ENCODE results near the gene SLC23A3. TPM values are rescaled to one million over a fixed set of nuclear protein-coding genes. Genes with fewer than 3 reads are reported as not detected.

SLC23A3 gene
- total RNA-seq, result 1.8 and 1.9 TPM in 2 replicates

DNA sequence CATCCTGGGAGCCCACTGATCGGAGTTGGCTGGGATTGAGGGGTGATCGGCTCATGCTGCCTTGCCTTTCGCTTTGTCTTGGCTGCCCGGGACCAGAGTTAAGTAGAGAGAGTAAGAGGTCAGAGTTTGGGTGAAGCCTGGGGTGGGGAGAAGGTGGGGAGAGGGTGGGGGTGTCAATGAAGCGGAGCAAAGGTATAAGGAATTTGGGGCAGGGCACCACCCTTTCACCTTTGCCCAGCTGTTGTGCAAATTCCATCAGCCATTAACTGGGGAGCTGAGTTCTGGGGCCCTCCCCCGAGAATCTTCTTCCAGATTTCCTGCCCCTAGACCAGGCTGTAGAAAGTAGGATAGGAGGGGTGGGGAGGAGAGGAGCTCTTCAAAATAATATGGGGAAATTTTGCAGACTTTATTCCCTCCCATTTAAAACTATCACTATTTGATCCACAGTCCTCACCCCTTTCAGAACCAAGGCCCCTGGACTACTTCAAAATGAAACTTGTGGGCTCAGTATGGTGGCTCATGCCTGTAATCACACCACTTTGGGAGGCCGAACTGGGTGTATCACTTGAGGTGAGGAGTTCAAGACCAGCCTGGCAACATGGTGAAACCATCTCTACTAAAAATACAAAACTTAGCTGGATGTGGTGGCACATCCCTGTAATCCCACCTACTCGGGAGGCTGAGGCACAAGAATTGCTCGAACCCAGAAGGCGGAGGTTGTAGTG is at the start of gene SLC23A3:
Gene SLC23A3, minus strand, starts transcription at position 100 of the 725 bp plus-strand sequence. Its CDS starts 45 bp downstream, at position 55.
- H3K27ac Mint-ChIP-seq, result no peak within 1 kb of the TSS
- intact Hi-C loops (cut with micrococcal nuclease), result no loop called here
- peaks cover 31% of the 10 kb centered on the region for H3K36me3 Mint-ChIP-seq (ENCODE audit: low read depth)
- H3K4me1 Mint-ChIP-seq (ENCODE audit: low read depth), result peaks cover 20% of the 10 kb centered on the region
- no peak for DNase-seq (ENCODE audit: low spot score)
- no peaks in the 10 kb centered on the region for H3K27me3 Mint-ChIP-seq (ENCODE audit: insufficient read depth)
- H3K9me3 Mint-ChIP-seq, result no peaks in the 10 kb centered on the region
- H3K4me3 Mint-ChIP-seq, result no peak within 1 kb of the TSS

- Mint-ChIP-seq H3K4me3 (peak within 1 kb of the TSS; percentile 87), H3K4me1 (ENCODE audit: low read depth) (peaks cover 23% of the 10 kb centered on the region), H3K9me3 (no peaks in the 10 kb centered on the region), H3K27me3 (ENCODE audit: insufficient read depth) (no peaks in the 10 kb centered on the region), H3K27ac (peak within 1 kb of the TSS; percentile 86), H3K36me3 (ENCODE audit: low read depth) (peaks cover 41% of the 10 kb centered on the region)
- intact Hi-C loops (cut with micrococcal nuclease), result loop anchor here (1.0 to 2.0 kb wide), 8 partner anchors 10 to 80 kb away; partner anchors contain the start of genes ANKZF1, ATG9A, DNAJB2 and GLB1L
- peak; percentile 86 for DNase-seq (ENCODE audit: low spot score)
Measured at GRCh38 chr2:219218732-219219701, 49.2 kb upstream of the SLC23A3 start, which contains the start of gene ABCB6. TSS of gene ABCB6 (minus strand) at chr2:219218958. CDS start at chr2:219218673, 285 bp downstream.

GRCh38 chr2:219218217-219218731 is 48.4 kb upstream of the SLC23A3 start:
- peaks cover 23% of the 10 kb centered on the region for H3K4me1 Mint-ChIP-seq (ENCODE audit: low read depth)
- peaks cover 39% of the 10 kb centered on the region for H3K36me3 Mint-ChIP-seq (ENCODE audit: low read depth)
- H3K27me3 Mint-ChIP-seq (ENCODE audit: insufficient read depth), result no peaks in the 10 kb centered on the region
- peak overlapping the region; percentile 86 for H3K27ac Mint-ChIP-seq
- DNase-seq (ENCODE audit: low spot score), result no peak
- H3K4me3 Mint-ChIP-seq, result peak overlapping the region; percentile 87
- intact Hi-C loops (cut with micrococcal nuclease), result loop anchor here (1.0 to 2.0 kb wide), 3 partner anchors 11 to 81 kb away; partner anchors contain the start of genes ANKZF1, ATG9A and RETREG2
- H3K9me3 Mint-ChIP-seq, result no peaks in the 10 kb centered on the region

- Mint-ChIP-seq H3K4me1 (ENCODE audit: low read depth) (peaks cover 28% of the 10 kb centered on the region), H3K27me3 (ENCODE audit: insufficient read depth) (no peaks in the 10 kb centered on the region), H3K4me3 (peak overlapping the region; percentile 87), H3K27ac (no peak overlapping the region), H3K36me3 (ENCODE audit: low read depth) (peaks cover 38% of the 10 kb centered on the region), H3K9me3 (no peaks in the 10 kb centered on the region)
- no peak for DNase-seq (ENCODE audit: low spot score)
- intact Hi-C loops (cut with micrococcal nuclease), result no loop called here
Measured at GRCh38 chr2:219216535-219216915, 46.7 kb upstream of the SLC23A3 start.

DNA sequence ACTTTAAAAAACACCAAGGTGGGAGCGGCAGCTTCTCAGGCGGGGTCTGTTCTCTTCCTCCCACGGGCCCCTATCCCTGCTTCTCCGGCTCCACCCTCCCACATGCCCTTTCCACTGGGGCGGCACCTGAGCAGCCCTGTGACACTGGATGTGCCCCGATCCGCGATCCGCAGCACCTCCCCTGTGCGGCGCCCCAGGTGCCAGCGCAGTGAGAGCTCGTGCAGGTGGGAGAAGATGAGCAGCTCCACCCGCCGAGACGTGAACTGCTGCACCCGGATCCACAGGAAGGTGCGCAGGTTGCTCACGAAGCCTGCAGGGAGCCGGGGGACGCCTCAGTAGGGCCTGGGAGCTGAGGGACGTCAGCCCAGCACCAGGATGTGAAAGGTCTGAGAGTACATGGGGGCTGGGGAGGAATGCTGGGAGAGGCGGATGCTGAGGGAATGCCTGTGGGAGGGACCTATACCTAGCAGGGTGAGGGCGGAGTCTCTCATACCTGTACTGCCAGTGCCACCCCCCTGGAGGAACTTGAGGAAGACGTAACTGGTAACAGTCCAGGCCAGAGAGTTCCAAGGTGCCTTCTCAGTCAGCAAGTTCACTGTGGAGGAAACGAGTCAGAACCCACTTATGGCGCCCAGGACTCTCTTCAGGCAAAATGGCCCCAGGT is 46.2 kb upstream of the SLC23A3 start:
- no peak for DNase-seq (ENCODE audit: low spot score)
- intact Hi-C loops (cut with micrococcal nuclease), result no loop called here
- peaks cover 39% of the 10 kb centered on the region for H3K36me3 Mint-ChIP-seq (ENCODE audit: low read depth)
- H3K4me1 Mint-ChIP-seq (ENCODE audit: low read depth), result peaks cover 28% of the 10 kb centered on the region
- no peak overlapping the region for H3K27ac Mint-ChIP-seq
- no peaks in the 10 kb centered on the region for H3K27me3 Mint-ChIP-seq (ENCODE audit: insufficient read depth)
- no peak overlapping the region for H3K4me3 Mint-ChIP-seq
- H3K9me3 Mint-ChIP-seq, result no peaks in the 10 kb centered on the region

GRCh38 chr2:219214786-219215185 is 45.0 kb upstream of the SLC23A3 start:
- peaks cover 35% of the 10 kb centered on the region for H3K4me1 Mint-ChIP-seq (ENCODE audit: low read depth)

GRCh38 chr2:219214141-219214540 is 44.3 kb upstream of the SLC23A3 start:
- no peak overlapping the region for H3K27ac Mint-ChIP-seq
- peaks cover 43% of the 10 kb centered on the region for H3K36me3 Mint-ChIP-seq (ENCODE audit: low read depth)
- no peaks in the 10 kb centered on the region for H3K9me3 Mint-ChIP-seq
- H3K4me1 Mint-ChIP-seq (ENCODE audit: low read depth), result peaks cover 35% of the 10 kb centered on the region
- DNase-seq (ENCODE audit: low spot score), result no peak
- H3K4me3 Mint-ChIP-seq, result no peak overlapping the region
- intact Hi-C loops (cut with micrococcal nuclease), result no loop called here
- H3K27me3 Mint-ChIP-seq (ENCODE audit: insufficient read depth), result no peaks in the 10 kb centered on the region

More at GRCh38 chr2:219214786-219215185, 45.0 kb upstream of the SLC23A3 start:
- H3K36me3 Mint-ChIP-seq (ENCODE audit: low read depth), result peaks cover 43% of the 10 kb centered on the region
- no peaks in the 10 kb centered on the region for H3K9me3 Mint-ChIP-seq
- H3K27ac Mint-ChIP-seq, result peak overlapping the region; percentile 48
- no peaks in the 10 kb centered on the region for H3K27me3 Mint-ChIP-seq (ENCODE audit: insufficient read depth)
- no peak for DNase-seq (ENCODE audit: low spot score)
- intact Hi-C loops (cut with micrococcal nuclease), result no loop called here
- no peak overlapping the region for H3K4me3 Mint-ChIP-seq

DNA sequence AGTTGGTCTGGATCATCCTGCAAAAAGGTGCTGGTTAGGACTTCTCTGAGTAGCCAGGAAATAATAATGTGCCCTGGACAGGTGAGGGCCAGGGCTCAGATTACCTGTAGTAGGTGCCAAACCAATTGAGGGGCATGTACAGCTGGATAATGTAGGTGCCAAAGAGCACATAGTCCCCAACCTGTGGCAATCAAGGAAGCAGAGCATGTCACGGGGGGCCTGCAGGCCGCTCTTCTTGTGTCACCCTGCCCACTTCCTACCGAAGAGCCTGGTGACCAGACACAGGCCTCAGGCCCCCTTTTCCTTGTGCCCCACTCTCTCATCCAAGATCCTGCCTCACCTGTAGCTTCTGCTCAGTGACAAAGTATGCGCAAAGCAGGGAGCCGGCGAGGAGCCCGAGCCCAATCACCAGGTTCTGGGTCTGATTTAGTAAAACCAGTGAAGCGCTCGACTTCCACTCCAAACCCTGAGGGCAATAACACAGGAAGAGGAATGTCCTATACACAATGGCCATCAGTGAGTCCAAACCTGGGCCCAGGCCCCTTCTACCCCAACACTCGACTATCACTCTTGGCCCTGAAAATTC is 43.8 kb upstream of the SLC23A3 start:
- peaks cover 46% of the 10 kb centered on the region for H3K36me3 Mint-ChIP-seq (ENCODE audit: low read depth)
- H3K27ac Mint-ChIP-seq, result no peak overlapping the region

GRCh38 chr2:219213026-219213415 is 43.2 kb upstream of the SLC23A3 start:
- H3K4me3 Mint-ChIP-seq, result no peak overlapping the region
- intact Hi-C loops (cut with micrococcal nuclease), result no loop called here
- DNase-seq (ENCODE audit: low spot score), result no peak

More for the DNA sequence above, 43.8 kb upstream of the SLC23A3 start:
- Mint-ChIP-seq H3K9me3 (no peaks in the 10 kb centered on the region), H3K27me3 (ENCODE audit: insufficient read depth) (no peaks in the 10 kb centered on the region), H3K4me1 (ENCODE audit: low read depth) (peaks cover 40% of the 10 kb centered on the region), H3K4me3 (no peak overlapping the region)
- intact Hi-C loops (cut with micrococcal nuclease), result no loop called here
- DNase-seq (ENCODE audit: low spot score), result no peak

GRCh38 chr2:219210886-219211362 is 41.1 kb upstream of the SLC23A3 start:
- no peaks in the 10 kb centered on the region for H3K27me3 Mint-ChIP-seq (ENCODE audit: insufficient read depth)
- DNase-seq (ENCODE audit: low spot score), result no peak
- peak overlapping the region; percentile 2 for H3K4me3 Mint-ChIP-seq
- H3K36me3 Mint-ChIP-seq (ENCODE audit: low read depth), result peaks cover 51% of the 10 kb centered on the region
- intact Hi-C loops (cut with micrococcal nuclease), result loop anchor here (1.0 kb wide), 1 partner anchor 51 kb away; the partner anchor contains the start of gene NHEJ1
- H3K27ac Mint-ChIP-seq, result peak overlapping the region; percentile 74
- peaks cover 45% of the 10 kb centered on the region for H3K4me1 Mint-ChIP-seq (ENCODE audit: low read depth)
- H3K9me3 Mint-ChIP-seq, result no peaks in the 10 kb centered on the region

More at GRCh38 chr2:219213026-219213415, 43.2 kb upstream of the SLC23A3 start:
- Mint-ChIP-seq H3K27ac (no peak overlapping the region), H3K27me3 (ENCODE audit: insufficient read depth) (no peaks in the 10 kb centered on the region), H3K36me3 (ENCODE audit: low read depth) (peaks cover 49% of the 10 kb centered on the region), H3K4me1 (ENCODE audit: low read depth) (peaks cover 46% of the 10 kb centered on the region), H3K9me3 (no peaks in the 10 kb centered on the region)

DNA sequence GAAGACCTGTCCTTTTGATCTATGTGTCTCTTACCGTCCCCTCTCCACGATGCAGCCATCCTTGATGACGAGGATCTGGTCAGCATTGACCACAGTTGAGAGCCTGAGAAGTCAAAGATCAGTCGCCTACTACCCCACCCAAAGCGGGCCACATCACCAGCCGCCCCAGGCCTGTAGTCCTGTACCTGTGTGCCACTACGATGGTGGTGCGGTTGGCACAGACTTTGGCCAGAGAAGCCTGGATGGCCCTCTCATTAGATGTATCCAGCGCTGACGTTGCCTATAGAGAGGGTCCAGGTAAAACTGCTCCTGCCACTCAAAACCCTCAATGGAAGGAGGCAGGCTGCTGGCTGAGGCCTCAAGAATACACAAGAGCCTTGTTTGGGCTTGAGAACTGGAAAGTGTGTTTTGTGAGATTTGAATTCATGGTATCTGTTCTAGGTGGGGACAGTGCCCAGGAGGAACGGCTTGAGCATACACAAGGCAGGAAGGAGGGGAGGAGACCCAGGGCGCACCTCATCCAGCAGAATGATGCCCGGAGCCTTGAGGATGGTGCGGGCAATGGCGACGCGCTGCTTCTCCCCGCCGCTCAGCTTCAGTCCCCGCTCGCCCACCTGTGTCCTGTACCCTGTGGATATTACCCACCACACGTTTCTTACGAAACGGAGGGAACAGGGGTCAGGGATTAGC is 40.5 kb upstream of the SLC23A3 start:
- Mint-ChIP-seq H3K4me1 (ENCODE audit: low read depth) (peaks cover 45% of the 10 kb centered on the region), H3K27ac (peak overlapping the region; percentile 79), H3K27me3 (ENCODE audit: insufficient read depth) (no peaks in the 10 kb centered on the region), H3K4me3 (no peak overlapping the region), H3K36me3 (ENCODE audit: low read depth) (peaks cover 51% of the 10 kb centered on the region), H3K9me3 (no peaks in the 10 kb centered on the region)
- DNase-seq (ENCODE audit: low spot score), result no peak
- intact Hi-C loops (cut with micrococcal nuclease), result no loop called here

Data from activated T-helper 1 cell treated with anti-CD3 and anti-CD28 coated beads, Interleukin-12 subunit alpha, Interleukin-12 subunit beta, Interleukin-2, Interleukin-4 antibody, amounts not matched to agents 30 ng/mL and 10 ng/mL and 1 ng/mL, durations not matched to agents 14 hours and 24 hours and 36 hours (primary cell).